CD4-positive, alpha-beta memory T cell (primary cell): ENCODE measurements around the gene MANEAL. TPM values are rescaled to one million over a fixed set of nuclear protein-coding genes. Genes with fewer than 3 reads are reported as not detected.
"Not testable (repeated sequence)": the region's sequence is repeated elsewhere in the genome, so short reads cannot be mapped to it uniquely, and the experiment has no call there.

ENCODE experiments used
- CTCF ChIA-PET: fragments of 350-600 bp; sonication (Branson Sonifier 250); formaldehyde crosslinking; loops from one replicate; lab custom pipeline; 2021; ENCODE audit warnings: inconsistent platforms; ENCODE audit not compliant: partially characterized antibody; lab: Charles Lee
- POLR2A ChIA-PET: fragments of 350-600 bp; sonication (Branson Sonifier 250); formaldehyde crosslinking; loops from one replicate; lab custom pipeline; 2021; ENCODE audit not compliant: partially characterized antibody; lab: Charles Lee
- DNase-seq, 5 donors: peaks; one replicate each; pipeline versions ENCODE4 v3.0.0 to v3.0.0-alpha.2; 2020 to 2022; ENCODE audit warnings: mixed read lengths in 1 of 5
- H3K27ac ChIP-seq: one replicate; pipeline ENCODE4 v1.7.0; 2013; ENCODE audit warnings: low read depth, low read length
- H3K27me3 ChIP-seq: 2 replicates; pipeline ENCODE4 v1.7.0; 2013; ENCODE audit warnings: mild to moderate bottlenecking, low read length, moderate library complexity; ENCODE audit not compliant: insufficient read depth
- H3K36me3 ChIP-seq: 2 replicates; pipeline ENCODE4 v1.7.0; 2013; ENCODE audit warnings: mild to moderate bottlenecking, low read length, moderate library complexity; ENCODE audit not compliant: insufficient read depth
- H3K4me1 ChIP-seq: 2 replicates; pipeline ENCODE4 v1.7.0; 2013; ENCODE audit warnings: mild to moderate bottlenecking, low read length, moderate library complexity; ENCODE audit not compliant: insufficient read depth
- H3K4me3 ChIP-seq, 2 donors: one replicate each; pipeline ENCODE4 v1.7.0; 2013; ENCODE audit warnings: low read length in 2 of 2, mild to moderate bottlenecking in 1 of 2
- H3K9me3 ChIP-seq, 2 donors: one replicate each; pipeline ENCODE4 v1.7.0; 2013; ENCODE audit warnings: low read length in 2 of 2, control low read depth in 1 of 2; ENCODE audit not compliant: control insufficient read depth in 1 of 2
- H3K27ac Mint-ChIP-seq, 7 donors: one replicate each; pipeline ENCODE4 v1.8.0; 2020 to 2021; ENCODE audit warnings: mixed read lengths in 7 of 7, mild to moderate bottlenecking in 6 of 7, inconsistent platforms in 3 of 7, moderate library complexity in 3 of 7
- H3K27me3 Mint-ChIP-seq, 2 donors: one replicate each; pipeline ENCODE4 v1.8.0; 2020 to 2021; ENCODE audit warnings: mixed read lengths in 2 of 2
- H3K36me3 Mint-ChIP-seq, 2 donors: one replicate each; pipeline ENCODE4 v1.8.0; 2020 to 2021; ENCODE audit warnings: mixed read lengths in 2 of 2, inconsistent platforms in 1 of 2, mild to moderate bottlenecking in 1 of 2
- H3K4me1 Mint-ChIP-seq, 4 donors: one replicate each; pipeline ENCODE4 v1.8.0; 2020 to 2021; ENCODE audit warnings: mixed read lengths in 4 of 4, mild to moderate bottlenecking in 1 of 4
- H3K4me3 Mint-ChIP-seq, 8 donors: one replicate each; pipeline ENCODE4 v1.8.0; 2020 to 2021; ENCODE audit warnings: mixed read lengths in 8 of 8, mild to moderate bottlenecking in 7 of 8, moderate library complexity in 6 of 8, inconsistent platforms in 3 of 8
- H3K9me3 Mint-ChIP-seq, 8 donors: one replicate each; pipeline ENCODE4 v1.8.0; 2020 to 2021; ENCODE audit warnings: mixed read lengths in 8 of 8, mild to moderate bottlenecking in 5 of 8, inconsistent platforms in 3 of 8, moderate library complexity in 1 of 8
- intact Hi-C: fragments of 100-400 bp; cut with micrococcal nuclease; formaldehyde crosslinking; loops from one replicate; pipeline ENCODE4 v1.15.1; 2023
- polyA plus RNA-seq, 2 donors: library from polyadenylated mRNA; unstranded; fragments of 300-500 nt; fragmentation: Illumina TruSeq; gene quantifications; one replicate each; pipeline ENCODE4 v1.2.3, GENCODE V29; 2021
- total RNA-seq, 2 experiments: library from RNA; stranded (reverse); gene quantifications; one replicate each; pipeline ENCODE4 v1.2.3, GENCODE V29; 2021

Gene MANEAL
- total and polyA plus RNA-seq, 4 experiments from 2014 or later, result 0.58 to 2.3 (median 1.6) TPM

DNA sequence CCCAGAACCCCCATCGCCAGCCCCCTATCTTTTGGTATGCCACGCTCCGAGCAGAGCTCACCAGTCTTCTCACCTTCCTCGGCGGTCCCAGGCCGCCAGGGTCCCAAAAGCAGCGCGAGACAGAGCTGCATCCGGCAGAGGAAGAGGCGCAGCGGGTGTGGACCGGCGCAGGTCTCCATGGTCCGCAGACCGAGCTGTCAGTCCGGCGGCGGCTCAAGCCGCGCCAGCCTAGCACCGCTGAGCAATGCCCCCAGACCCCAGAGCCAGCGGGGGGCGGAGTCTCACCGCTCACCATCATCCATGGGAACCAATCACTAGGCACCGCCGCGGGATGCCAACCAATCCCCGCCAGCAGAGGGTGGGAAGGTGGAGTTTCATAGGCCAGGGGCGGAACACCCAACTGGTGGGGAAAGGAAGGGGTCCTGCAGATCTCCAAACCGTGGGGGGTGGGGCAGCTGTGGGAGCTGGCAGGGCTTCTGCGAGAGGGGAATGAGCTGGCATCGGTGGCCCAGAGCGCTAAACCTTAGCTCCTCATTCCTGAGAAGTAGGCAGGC lies 28.7 kb upstream of the MANEAL start, which contains the start of gene EPHA10:
Gene EPHA10, minus strand, starts transcription at position 233 of the 554 bp plus-strand sequence. Its CDS starts 54 bp downstream, at position 179.
- no peak within 1 kb of the TSS for H3K27ac ChIP-seq
- Mint-ChIP-seq H3K4me3 (peak within 1 kb of the TSS in 6 of 8 donors; percentile 21 to 72 (median 48)), H3K9me3 (peaks cover 0 to 6% (median 0%) of the 10 kb centered on the region in 8 donors), H3K27ac (no peak within 1 kb of the TSS), H3K27me3 (peaks cover 57 to 62% of the 10 kb centered on the region in 2 donors), H3K4me1 (peaks cover 4 to 25% (median 15%) of the 10 kb centered on the region in 4 donors), H3K36me3 (no peaks in the 10 kb centered on the region)
- no peaks in the 10 kb centered on the region for H3K36me3 ChIP-seq
- no peak within 1 kb of the TSS for H3K4me3 ChIP-seq
- intact Hi-C loops, result no loop called here
- no peaks in the 10 kb centered on the region for H3K9me3 ChIP-seq
- ChIA-PET POLR2A (no interaction called here), CTCF (interaction anchor here (0.6 kb wide), 1 partner anchor 95 kb away, joined by 3 read pairs; the partner anchor contains the start of gene MTF1)
- peaks cover 10% of the 10 kb centered on the region for H3K4me1 ChIP-seq
- DNase-seq, result no peak
- H3K27me3 ChIP-seq, result peaks cover 27% of the 10 kb centered on the region

DNA sequence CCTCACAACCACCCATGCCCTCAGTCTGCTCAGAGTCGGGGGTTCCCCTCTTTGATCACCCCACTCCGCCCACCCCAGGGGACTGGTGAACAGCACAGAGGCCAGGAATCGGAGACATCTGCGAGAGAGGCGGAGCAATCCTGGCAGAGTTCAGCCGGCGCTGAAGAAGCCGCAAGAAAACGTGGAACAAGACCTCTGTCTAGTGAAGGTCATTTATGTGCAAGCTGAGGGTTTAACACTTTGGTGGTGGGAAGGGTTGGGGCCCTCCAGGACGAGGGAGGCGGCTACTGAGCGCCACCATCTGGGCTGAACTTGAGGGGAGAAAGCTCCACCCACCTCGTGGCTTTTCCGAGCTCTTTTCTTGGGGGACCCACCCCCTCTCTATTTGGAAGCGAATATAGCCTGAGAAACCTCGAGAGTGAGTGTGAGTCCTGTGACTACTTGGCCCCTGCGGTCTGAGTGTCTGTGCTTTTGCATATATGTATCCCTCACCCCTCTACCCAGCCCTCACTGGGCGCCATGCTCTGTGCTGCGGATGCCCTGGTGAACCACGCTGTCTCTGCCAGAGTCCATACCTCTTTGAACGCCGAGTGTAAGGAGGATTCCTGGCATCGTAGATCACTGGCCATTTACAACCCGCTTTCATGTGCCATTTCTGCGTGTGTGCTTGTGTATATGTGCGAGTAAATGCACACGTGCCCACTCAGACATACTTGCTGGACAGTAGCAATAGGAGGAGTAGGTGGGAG lies 27.6 kb upstream of the MANEAL start:
- Mint-ChIP-seq H3K9me3 (peaks cover 0 to 6% (median 0%) of the 10 kb centered on the region in 8 donors), H3K27ac (no peak overlapping the region), H3K36me3 (no peaks in the 10 kb centered on the region), H3K4me1 (peaks cover 4 to 25% (median 15%) of the 10 kb centered on the region in 4 donors), H3K27me3 (peaks cover 63 to 67% of the 10 kb centered on the region in 2 donors), H3K4me3 (peak overlapping the region in 7 of 8 donors; percentile 2 to 72 (median 55))
- CTCF ChIA-PET, result no interaction called here
- Histone ChIP-seq H3K4me1 (peaks cover 10% of the 10 kb centered on the region), H3K9me3 (no peaks in the 10 kb centered on the region), H3K36me3 (no peaks in the 10 kb centered on the region), H3K27ac (no peak overlapping the region), H3K4me3 (no peak overlapping the region), H3K27me3 (peaks cover 27% of the 10 kb centered on the region)
- intact Hi-C loops, result no loop called here
- no peak for DNase-seq
- POLR2A ChIA-PET, result no interaction called here

GRCh38 chr1:37767488-37767887 lies 26.2 kb upstream of the MANEAL start:
- Histone ChIP-seq H3K4me3 (no peak overlapping the region), H3K9me3 (no peaks in the 10 kb centered on the region), H3K27ac (no peak overlapping the region), H3K36me3 (no peaks in the 10 kb centered on the region), H3K27me3 (peaks cover 27% of the 10 kb centered on the region), H3K4me1 (peaks cover 10% of the 10 kb centered on the region)
- POLR2A ChIA-PET, result no interaction called here
- Mint-ChIP-seq H3K4me1 (peaks cover 4 to 25% (median 15%) of the 10 kb centered on the region in 4 donors), H3K9me3 (peaks cover 0 to 6% (median 0%) of the 10 kb centered on the region in 8 donors), H3K4me3 (no peak overlapping the region), H3K36me3 (no peaks in the 10 kb centered on the region), H3K27me3 (peaks cover 61% of the 10 kb centered on the region in 2 donors), H3K27ac (no peak overlapping the region)
- CTCF ChIA-PET, result no interaction called here
- intact Hi-C loops, result no loop called here
- no peak for DNase-seq

GRCh38 chr1:37771440-37771839 lies 22.2 kb upstream of the MANEAL start:
- H3K4me3 Mint-ChIP-seq, H3K4me1 ChIP-seq, H3K36me3 ChIP-seq, intact Hi-C loops, DNase-seq, H3K27ac ChIP-seq, H3K9me3 Mint-ChIP-seq, H3K27ac Mint-ChIP-seq, H3K9me3 ChIP-seq, H3K36me3 Mint-ChIP-seq, CTCF ChIA-PET, H3K4me1 Mint-ChIP-seq, H3K4me3 ChIP-seq, POLR2A ChIA-PET: not testable (repeated sequence)
- peaks cover 29 to 36% of the 10 kb centered on the region in 2 donors for H3K27me3 Mint-ChIP-seq
- peaks cover 18% of the 10 kb centered on the region for H3K27me3 ChIP-seq

DNA sequence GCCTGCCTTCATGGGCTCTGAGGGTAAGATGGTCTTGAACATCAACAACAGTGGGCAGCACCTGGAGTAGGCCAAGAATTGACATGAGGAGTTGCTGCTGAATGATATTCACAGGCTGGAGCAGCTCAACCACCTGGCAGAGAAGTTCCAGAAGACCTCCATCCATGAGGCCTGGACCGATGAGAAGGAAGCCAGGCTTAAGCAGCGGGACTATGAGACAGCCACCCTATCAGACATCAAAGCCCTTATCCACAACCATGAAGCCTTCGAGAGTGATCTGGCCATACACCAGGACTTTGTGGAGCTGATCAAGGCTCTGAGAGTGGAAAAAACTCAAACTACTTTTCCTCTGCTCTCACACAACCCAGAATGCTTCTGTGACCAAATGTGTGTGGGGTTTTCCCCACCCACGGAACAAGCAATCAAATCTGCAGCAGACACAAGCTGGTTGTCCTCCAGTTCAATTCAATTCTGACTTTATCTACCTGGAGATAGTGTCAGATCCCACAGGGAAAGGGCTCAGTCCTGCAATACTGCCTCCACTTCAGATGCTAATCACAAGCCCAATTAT lies 16.6 kb upstream of the MANEAL start:
- ChIA-PET CTCF (no interaction called here), POLR2A (no interaction called here)
- Mint-ChIP-seq H3K4me3 (no peak overlapping the region), H3K27me3 (peaks cover 9% of the 10 kb centered on the region in 2 donors), H3K4me1 (no peaks in the 10 kb centered on the region), H3K27ac (no peak overlapping the region), H3K36me3 (no peaks in the 10 kb centered on the region), H3K9me3 (peaks cover 0 to 8% (median 0%) of the 10 kb centered on the region in 8 donors)
- no peaks in the 10 kb centered on the region for H3K36me3 ChIP-seq
- H3K9me3 ChIP-seq, result no peaks in the 10 kb centered on the region
- intact Hi-C loops, result no loop called here
- no peak for DNase-seq
- no peaks in the 10 kb centered on the region for H3K27me3 ChIP-seq
- no peak overlapping the region for H3K4me3 ChIP-seq
- no peak overlapping the region for H3K27ac ChIP-seq
- H3K4me1 ChIP-seq, result no peaks in the 10 kb centered on the region

DNA sequence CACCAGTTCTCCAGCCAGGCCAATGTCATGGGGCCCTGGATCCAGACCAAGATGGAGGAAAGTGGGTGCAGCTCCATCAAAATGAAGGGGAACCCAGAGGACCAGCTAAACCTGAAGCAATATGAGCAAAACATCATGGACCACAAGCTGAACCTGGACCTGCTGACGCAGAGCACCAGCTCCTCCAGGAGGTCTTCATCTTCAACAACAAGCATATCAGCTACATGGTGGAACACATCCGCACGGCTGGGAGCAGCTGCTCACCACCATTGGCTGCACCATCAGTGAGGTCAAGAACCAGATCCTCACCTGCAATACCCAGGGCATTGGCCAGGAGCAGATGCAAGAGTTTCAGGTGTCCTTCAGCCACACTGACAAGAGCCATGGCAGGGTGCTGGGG lies 15.0 kb upstream of the MANEAL start:
- Histone ChIP-seq H3K27ac (no peak overlapping the region), H3K4me3 (no peak overlapping the region), H3K4me1 (no peaks in the 10 kb centered on the region), H3K36me3 (no peaks in the 10 kb centered on the region), H3K9me3 (no peaks in the 10 kb centered on the region), H3K27me3 (peaks cover 3% of the 10 kb centered on the region)
- Mint-ChIP-seq H3K36me3 (no peaks in the 10 kb centered on the region), H3K27ac (no peak overlapping the region), H3K4me3 (no peak overlapping the region), H3K4me1 (no peaks in the 10 kb centered on the region), H3K9me3 (peaks cover 0 to 4% (median 0%) of the 10 kb centered on the region in 8 donors), H3K27me3 (peaks cover 8% of the 10 kb centered on the region in 2 donors)
- intact Hi-C loops, result no loop called here
- CTCF ChIA-PET, result no interaction called here
- DNase-seq, result no peak
- POLR2A ChIA-PET, result no interaction called here

DNA sequence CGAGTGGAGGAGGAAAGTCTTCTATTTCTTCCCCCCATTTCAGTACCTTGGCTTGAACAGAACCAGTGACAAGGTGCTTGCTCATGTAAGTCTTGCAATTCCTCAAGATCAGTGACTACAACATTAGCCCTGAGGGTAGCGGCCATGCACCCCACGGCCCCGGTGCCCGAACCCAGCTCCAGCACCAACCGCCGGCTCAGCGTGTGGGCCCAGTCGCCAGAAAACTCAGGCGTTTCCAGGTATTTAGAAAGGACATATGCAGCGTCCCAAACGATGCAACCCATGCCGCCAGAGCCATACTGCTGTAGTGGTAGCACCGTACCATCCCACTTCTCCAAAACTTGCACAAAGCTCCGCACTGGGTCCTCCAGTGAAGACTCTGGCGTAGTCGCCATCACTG lies 11.2 kb upstream of the MANEAL start:
- no peaks in the 10 kb centered on the region for H3K36me3 ChIP-seq
- ChIA-PET POLR2A (no interaction called here), CTCF (no interaction called here)
- Mint-ChIP-seq H3K27me3 (peaks cover 12 to 19% of the 10 kb centered on the region in 2 donors), H3K9me3 (no peaks in the 10 kb centered on the region), H3K4me1 (no peaks in the 10 kb centered on the region), H3K4me3 (no peak overlapping the region), H3K36me3 (no peaks in the 10 kb centered on the region), H3K27ac (no peak overlapping the region)
- DNase-seq, result no peak
- intact Hi-C loops, result no loop called here
- no peak overlapping the region for H3K4me3 ChIP-seq
- no peaks in the 10 kb centered on the region for H3K4me1 ChIP-seq
- H3K27ac ChIP-seq, result no peak overlapping the region
- H3K27me3 ChIP-seq, result peaks cover 3% of the 10 kb centered on the region
- H3K9me3 ChIP-seq, result no peaks in the 10 kb centered on the region
